Ammon's horn (tissue), 1 donor: Measurements from ENCODE around the gene VAMP7.
"Not testable (repeated sequence)": the region's sequence is repeated elsewhere in the genome, so short reads cannot be mapped to it uniquely, and the experiment has no call there.

Experiments
- DNase-seq: peaks from one replicate; pipeline ENCODE4 v3.0.0-alpha.2; 2016; ENCODE audit warnings: low spot score

The VAMP7 gene, protein sequence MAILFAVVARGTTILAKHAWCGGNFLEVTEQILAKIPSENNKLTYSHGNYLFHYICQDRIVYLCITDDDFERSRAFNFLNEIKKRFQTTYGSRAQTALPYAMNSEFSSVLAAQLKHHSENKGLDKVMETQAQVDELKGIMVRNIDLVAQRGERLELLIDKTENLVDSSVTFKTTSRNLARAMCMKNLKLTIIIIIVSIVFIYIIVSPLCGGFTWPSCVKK

DNA sequence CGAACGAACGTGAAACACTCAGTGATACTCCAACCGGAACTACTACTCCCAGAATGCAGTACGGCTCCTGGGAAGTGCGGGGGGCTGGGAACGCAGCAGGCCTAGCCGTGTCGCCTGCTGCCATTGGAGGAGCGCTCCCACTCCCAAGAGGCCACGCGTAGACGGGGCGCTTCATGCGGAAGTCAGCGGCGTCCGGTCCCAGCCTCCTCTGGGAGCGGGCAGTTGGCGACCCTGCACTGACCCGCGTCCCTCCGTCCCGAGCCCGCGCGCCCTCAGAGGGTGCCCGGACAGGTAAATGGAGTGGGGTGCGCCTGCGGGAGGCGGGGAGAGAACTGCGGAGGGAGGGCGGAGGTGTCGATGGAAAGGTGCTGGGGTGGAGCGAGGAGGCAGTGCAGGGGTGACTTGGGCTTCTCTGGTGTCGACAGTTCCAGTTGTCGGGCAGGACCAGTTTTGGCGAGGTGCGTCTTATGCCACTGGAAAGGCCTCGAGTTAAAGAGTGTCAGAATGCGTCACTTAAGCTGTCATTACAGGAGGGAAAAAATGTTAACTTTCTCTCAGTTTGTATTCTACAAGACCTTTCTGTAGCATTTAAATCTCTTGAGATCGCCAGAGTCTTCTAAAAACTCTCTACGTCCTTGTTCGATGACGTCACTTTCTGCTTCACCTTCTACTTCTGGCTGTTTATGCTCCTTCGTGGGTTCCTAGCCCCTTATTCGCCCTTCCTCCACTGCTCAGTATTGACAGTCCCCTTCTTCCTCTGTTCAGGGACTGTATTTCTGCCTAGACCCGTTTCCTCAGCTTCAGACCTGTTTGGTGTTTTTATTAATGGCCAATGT is at the start of gene VAMP7:
Gene VAMP7, plus strand, starts transcription at position 188 of the 836 bp plus-strand sequence. CDS start 8,122 bp downstream, outside the sequence.
- peak; percentile 94 for DNase-seq

DNA sequence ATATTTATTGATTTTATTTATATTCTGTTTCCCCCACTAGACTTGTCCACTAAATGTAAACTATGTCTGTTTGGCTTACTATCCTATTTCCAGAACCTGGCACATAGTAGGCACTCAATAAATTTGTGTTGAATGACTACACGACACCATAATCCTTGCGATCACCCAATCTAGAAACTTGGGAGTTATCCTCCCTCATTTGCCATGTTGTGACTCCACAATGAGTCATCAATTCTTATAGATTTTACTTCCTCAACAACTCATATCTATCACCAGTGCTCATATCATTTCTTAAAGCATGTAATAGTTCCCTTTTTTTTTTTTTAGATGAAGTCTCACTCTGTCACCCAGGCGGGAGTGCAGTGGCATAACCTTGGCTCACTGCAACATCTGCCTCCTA is 39.9 kb upstream of the VAMP7 start:
- DNase-seq, result no peak

DNA sequence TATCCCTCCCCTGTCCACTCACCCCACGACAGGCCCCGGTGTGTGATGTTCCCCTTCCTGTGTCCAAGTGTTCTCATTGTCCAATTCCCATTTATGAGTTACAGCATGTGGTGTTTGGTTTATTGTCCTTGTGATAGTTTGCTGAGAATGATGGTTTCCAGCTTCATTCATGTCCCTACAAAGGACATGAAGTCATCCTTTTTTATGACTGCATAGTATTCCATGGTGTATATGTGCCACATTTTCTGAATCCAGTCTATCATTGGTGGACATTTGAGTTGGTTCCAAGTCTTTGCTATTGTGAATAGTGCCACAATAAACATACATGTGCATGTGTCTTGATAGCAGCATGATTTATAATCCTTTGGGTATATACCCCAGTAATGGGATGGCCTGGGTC is 29.4 kb upstream of the VAMP7 start:
- DNase-seq, result not testable (repeated sequence)

DNA sequence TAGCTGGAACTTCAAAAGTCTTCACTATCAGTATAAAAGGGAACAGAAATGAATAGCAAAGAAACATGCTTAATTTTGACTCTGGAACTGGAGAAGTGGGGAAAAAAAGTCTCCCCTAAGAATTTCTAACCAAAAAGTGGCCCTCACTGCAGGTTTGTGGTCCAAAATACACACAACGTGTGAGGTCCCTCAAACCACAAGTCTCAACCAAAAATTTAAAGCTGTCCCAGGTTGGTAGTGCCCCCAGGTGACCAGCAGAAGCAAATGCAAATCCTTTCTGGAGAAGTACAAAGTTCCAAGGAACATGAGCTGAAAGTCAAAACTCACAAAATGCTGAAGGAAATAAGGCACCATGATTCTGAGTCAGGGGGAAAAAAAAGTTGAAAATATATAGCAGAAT is 23.6 kb upstream of the VAMP7 start:
- no peak for DNase-seq

DNA sequence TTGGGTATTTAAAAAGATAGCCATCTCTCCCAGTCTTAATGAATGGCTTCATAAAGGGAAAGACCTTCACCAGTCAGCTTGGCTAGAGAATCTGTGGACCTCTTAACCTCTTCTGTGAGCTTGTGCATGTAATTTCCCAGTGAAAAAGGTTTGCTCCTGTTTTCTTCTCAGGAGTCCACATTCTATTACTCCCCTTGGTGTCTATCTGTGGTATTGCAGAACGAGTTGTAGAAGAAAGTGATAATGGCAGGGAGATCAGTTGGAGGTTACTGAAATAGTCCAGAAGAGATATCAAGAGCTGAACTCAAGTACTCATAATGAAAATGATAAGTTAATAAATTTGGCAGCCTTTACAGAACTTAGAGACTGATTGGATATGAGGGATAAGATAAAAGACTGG is 16.5 kb upstream of the VAMP7 start:
- no peak for DNase-seq

DNA sequence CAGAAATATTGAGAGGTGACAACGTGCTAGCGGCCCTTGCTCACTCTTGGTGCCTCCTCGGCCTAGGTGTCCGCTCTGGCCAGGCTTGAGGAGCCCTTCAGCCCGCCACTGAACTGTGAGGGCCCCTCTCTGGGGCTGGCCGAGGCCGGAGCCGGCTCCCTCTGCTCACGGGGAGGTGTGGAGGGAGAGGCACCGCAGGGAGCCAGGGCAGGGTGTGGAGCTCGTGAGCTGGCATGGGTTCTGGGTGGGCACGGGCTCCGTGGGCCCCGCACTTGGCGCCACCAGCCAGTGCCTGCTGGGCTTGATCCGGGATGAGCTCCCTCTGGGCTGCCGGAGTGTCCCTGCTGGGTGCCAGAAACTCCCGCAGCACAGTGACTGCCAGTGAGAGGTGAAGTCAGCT is 16.0 kb upstream of the VAMP7 start:
- no peak for DNase-seq

DNA sequence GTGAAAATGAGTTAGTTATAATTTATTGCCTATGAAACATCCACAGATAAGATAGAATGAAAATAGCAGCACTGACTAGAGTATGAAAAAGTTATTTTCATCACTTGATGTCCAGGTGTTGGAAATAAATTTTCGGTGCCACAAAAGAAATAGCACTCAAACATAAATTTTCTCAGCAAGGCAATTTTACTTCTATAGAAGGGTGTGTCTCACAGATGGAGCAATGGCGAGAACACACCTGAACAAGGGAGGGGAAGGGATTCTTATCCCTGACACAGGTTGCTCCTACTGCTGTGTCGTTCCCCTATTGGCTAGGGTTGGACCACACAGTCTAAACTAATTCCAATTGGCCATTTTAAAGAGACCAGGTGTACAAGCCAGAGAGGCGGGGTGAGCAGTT is 13.3 kb upstream of the VAMP7 start:
- no peak for DNase-seq

DNA sequence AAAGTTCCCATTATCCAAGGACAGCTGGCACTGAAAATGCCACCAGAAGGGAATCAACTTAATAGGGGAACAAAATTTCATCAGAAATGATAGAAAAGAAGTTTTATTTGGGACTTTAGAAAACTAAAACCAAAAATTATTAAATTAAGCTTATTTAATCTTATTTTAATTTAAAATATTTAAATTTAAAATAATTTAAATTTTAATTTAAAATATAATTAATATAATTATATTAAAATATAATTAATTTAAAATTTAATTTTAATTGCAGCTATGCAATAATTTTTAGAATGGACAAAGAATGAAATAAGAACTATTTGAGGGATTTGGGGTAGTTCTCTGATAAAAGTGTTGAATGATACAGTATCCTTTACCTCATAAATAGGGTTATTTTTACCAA is 10.2 kb upstream of the VAMP7 start:
- no peak for DNase-seq

DNA sequence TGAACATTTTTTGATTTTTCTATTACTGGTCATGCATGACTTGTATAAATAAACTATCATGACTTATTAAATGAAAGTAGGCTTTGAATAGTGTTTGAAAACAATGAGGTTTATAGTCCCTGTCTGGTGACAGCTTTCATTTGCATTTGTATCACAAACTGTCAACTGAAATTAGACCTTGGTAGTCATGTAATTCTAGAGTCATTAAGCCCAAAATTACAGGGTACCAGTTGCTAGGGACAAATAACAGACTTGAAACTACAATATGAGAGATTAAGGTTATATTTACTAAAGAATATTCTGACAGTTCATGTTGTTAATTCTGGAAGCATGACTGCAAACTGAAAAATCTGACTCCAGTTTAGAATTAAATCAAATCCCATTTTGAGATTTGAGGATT is 9.2 kb upstream of the VAMP7 start:
- DNase-seq, result no peak

DNA sequence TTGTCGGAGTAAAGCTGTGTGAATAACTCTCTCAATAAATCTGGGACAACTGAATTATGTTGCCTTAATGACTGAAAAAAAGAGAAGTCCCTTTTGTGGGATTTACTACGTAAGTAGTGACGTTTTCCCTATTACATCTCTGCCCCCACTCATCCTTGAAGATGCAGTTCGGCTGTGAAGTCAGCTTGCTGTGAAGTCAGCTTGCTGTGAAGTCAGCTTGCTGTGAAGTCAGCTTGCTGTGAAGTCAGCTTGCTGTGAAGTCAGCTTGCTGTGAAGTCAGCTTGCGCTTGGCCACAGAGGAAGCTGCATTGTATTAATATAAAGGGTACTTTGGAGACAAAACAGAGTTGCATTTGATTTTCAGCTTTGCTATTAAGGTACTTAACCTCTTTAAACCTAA is 8.0 kb upstream of the VAMP7 start:
- no peak for DNase-seq

DNA sequence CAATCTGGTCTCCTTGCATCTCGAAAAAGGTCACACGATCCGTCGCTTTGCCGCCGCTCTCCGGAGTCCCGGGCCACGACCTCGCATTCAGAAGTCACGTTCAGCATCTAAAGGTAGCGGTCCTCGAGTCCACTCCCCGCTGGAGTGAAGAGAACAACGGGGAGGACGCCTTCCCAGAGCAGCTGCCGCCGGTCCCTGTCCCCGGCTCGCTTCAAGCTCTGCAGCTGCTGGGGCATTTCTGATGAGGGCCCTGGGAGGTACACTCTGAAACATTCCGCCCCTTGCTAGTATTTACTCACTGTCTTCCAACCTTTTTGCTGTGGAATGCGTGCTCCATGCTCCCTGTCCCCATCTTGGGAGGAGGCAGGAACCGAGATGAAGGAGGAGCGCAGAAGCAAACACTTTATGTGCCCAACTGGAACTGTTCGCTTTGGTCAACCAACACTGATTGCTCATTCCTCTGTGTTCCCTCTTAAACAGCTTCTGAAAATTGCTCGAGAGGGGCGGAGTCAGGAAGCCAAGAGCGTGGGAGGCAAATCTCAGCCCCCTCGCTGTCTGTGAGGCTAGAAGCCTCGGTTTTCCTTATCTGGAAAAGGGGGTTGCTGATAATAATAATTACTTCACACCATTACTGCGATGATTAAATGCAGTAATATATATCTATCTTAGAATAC is 6.4 kb upstream of the VAMP7 start:
- DNase-seq, result no peak

DNA sequence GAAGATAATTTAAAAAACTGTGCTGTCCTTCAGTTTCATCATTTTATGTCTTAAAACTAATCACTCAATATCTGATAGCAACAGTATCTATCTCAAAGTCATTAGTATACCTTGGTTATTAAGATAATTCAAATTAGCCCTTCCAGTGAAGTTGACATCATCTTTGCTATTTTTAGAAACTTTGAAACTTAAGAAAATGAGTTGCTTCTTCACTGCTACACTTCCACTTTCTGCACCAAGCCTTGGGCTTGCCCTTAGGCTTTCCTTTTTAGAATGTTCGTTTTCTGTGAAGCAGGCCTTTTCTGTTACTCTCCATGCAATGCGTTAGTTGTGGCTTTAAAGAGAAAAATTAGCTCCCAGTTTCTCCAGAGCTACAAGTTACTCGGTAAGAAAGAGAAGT is 4.4 kb upstream of the VAMP7 start:
- no peak for DNase-seq

DNA sequence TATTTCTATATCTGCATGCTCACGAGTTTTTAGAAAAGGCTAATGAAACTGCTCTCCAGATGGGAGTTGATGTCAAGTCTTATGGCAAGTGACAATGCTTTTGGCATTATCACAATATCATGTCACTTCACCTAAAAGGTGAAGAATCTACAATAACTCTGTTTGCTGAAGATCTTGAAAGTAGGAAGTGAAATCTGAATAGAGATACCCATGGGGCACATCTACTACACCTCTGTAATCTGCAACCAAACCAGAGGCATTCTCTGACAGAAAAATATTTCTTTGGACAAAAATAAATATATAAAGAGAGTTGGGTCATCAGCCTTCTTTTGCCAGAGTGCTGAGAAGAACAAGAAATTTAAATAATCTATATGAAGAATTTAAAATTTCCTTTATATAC is 3.9 kb upstream of the VAMP7 start:
- DNase-seq, result no peak

DNA sequence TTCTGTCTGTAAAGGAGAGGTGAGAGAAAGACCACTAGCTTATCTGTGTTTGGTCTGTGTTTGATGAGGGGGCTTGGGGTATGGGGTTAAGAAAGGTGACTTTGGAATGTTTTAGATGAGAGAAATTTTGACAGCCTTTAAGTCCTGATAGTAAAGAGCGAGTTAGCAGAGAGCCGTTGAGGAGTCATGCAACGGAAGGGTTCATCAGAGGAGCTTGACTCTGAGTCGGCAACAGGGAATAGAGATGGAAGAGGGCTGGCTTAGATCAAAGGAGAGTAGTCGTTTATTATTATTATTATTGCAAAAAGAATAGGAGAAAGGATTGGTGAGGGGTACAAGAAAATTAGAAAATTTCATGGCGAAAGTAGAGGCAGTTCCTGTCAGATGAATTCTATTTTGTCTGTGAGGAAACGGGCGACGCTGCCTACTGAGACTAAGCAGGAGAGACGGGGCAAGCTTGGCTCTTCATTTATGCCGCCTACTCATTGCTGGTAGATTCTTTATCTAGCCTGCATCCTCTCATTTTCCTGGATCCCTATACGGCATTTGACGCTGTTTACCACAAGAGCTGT is 473 bp upstream of the VAMP7 start:
- no peak for DNase-seq

DNA sequence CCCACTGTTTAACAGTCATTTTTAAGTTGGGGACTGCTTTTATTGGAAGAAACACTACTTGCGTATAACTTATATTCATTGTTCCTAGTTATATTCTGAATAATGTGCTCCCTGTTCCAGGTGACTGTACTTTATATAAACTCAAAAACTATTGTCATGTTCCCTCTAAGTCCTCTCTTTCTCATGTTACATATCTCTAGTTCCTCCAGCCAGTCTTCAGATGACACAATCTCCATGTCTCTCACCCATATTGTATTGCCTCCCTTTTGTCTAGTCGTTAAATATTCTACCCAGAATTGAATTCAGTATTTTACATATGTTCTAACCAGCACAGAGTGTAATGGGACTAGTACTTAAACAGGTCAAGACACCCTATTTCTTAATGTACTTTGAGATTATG is 5.3 kb downstream of the VAMP7 start:
- no peak for DNase-seq

DNA sequence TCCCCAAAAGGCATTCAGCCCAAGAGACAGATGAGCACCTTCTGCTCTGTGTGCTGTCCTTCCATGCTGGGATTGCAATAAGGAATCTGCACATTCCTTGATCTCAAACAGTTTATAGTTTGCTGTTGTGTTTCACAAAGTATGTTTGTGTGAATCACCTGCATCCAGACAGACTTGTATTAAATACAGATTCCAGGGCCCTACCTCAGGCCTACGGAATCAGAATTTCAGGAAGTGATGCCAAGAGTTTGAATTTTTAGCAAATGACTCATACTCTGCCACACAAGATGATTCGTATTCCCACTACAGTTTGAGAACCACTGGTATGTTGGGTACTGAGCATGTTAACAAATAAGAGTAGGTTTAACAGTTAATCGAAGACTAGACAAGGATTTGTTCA is 7.0 kb downstream of the VAMP7 start:
- DNase-seq, result no peak

DNA sequence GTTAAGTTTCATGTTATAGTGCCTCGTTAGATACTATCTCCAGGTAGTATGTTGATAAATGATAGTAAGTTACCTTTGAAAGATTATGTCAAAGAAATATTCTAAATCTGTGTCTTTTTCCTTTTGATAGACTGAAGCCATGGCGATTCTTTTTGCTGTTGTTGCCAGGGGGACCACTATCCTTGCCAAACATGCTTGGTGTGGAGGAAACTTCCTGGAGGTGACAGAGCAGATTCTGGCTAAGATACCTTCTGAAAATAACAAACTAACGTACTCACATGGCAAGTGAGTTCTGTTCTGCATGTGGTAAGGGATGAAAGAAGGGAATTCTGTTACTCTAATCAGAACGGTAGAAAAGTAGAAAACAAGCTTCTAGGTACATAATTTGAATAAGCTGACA is 8.2 kb downstream of the VAMP7 start:
- DNase-seq, result no peak

DNA sequence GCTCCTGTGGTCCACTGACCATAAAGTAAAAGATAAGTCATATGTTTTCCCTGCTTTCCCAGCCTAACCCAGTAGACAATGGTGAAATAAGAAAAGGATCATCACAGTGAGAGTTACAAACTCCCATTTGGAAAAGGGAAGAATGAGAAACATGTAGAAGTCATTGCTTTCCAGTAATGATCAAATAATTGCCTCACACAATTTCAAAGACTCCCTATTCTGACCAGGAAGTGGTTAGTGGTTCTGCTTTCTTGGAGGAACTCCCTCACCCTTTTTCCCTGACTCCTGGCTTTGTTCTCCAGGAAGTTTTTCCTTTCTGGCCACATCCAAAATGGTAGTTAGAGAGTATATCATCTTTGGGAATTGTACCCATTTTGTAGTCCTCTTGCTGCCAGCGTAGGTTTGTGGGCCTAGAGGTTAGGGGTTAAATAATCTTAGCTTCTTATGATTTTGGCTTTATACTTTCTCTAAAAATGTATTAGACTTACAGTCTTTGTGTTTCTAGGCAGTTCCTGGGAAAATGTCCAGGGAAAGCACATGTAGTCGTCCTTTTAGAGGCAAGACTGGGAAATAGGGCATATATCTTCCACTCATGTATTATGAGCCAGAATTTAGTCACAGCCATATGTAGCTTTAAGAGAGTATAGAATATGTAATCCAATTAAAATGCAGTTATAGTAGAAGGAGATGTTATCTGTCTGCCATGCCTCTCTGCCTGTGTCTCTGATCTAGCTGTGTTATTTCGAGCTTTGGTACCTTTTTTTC is 10.5 kb downstream of the VAMP7 start:
- no peak for DNase-seq

DNA sequence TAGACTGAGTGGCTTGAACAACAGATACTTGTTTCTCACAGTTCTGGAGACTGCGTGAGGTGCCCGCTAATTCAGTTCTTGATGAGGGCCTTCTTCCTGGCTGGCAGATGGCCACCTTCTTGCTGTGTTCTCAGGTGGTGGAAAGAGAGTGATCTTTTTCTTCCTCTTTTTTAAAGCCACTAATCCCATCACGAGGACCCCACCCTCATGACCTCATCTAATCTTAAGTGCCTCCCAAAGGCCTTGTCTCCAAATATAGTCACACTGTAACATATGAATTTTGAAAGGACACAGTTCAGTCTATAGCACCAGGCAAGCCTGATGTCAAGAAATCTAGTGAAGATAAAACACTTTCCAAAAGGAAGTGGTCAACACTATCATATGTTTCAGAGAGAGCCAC is 12.4 kb downstream of the VAMP7 start:
- DNase-seq, result no peak

DNA sequence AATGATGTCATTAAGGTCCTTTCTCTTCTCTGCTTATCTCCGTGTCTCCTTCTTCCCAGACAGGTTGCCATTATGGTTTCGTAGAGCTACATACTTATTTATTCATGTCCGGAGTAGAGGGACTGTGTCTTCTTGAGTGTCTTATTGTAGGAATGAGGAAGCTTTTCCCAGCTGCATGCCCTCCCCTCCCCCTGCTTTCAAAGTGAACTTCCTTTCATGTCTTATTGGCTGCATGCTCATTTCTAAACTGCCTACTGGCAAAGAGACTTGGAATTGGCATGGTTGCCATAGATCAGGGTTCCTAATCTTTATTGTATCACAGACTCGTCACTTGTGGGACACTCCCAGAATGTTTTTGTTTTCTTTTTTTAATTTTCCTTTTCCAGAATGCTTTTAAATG is 15.4 kb downstream of the VAMP7 start:
- peak; percentile 6 for DNase-seq

DNA sequence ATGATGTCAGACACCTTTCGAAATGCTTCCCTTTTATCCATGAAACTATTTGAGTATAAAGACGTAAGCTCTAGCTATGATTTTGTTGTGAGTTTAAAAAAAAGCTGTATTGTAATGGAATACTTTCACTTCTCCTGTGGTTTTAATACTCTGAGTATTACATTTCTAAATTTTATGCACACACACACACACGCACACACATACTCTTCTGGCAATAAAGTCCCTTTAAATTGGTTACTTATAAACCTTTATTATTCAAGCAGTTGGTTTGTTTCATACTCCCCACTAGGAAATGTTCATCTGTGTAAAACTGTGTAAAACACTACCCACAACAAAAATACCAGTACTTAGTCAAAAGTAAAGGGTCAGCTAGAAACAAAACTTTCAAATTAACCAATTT is 18.2 kb downstream of the VAMP7 start:
- no peak for DNase-seq

DNA sequence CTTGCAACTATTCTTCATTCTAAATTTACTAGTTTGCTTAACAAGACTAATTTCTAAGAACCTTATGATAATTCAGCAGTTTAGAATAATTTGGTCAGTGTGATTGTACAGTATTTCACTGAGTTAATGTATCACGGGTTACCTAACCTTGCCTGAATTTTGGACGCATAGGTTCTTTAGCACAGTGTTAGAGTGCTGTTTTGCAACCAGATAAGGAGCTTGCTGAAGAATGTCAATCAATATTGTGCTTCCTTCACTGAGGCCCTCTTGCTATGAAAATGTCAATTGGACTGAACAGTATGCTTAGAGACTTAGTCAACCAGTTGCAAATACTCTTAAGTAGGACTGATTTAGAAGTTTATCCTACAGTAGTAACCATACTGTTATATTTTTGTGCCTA is 19.6 kb downstream of the VAMP7 start:
- no peak for DNase-seq
